Measurements from ENCODE around the gene CRB3.

Gene CRB3

GRCh38 chr19:6491802-6492592, 27.9 kb downstream of the CRB3 start:
- no peak overlapping the region for H3K27ac ChIP-seq
- no peak for TF ChIP-seq CTCF (conservative IDR thresholded peaks at IDR 0.05)

DNA sequence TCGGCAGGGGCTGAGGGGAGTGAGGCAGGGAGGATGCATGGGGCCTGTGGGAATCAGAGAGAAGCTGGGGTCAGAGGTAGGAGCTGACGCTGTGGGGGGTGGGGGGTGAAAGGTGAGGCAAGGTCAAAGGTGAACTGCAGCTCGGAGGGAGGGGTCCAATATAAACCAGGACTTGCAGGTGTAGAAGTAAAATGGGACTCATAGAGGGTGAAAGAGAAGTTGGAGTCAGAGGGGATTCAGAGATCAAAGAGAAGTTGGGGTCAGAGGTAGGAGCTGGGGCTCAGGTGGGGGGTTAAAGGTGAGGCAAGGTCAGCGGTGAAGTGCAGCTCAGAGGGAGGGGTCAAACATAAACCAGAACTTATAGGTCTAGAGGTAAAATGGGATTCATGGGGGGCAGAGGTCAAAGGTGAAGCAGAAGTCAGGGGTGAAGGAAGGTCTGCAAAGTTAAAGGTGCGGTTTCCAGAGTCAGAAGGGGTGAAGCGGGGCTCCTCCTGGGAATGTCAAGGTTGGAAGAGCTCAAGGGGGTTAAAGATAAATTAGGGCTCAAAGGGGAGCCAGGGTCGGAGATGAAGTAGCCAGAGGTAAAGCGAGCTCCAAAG, 30.5 kb downstream of the CRB3 start:
- no peak for TF ChIP-seq CTCF (conservative IDR thresholded peaks at IDR 0.05)

GRCh38 chr19:6495947-6496346, 31.9 kb downstream of the CRB3 start:
- no peak for TF ChIP-seq CTCF (conservative IDR thresholded peaks at IDR 0.05)

More for the DNA sequence above, 30.5 kb downstream of the CRB3 start:
- H3K27ac ChIP-seq, result no peak overlapping the region

GRCh38 chr19:6498294-6499036, 34.4 kb downstream of the CRB3 start:
- TF ChIP-seq CTCF (conservative IDR thresholded peaks at IDR 0.05), result no peak
- no peak overlapping the region for H3K27ac ChIP-seq

More at GRCh38 chr19:6495947-6496346, 31.9 kb downstream of the CRB3 start:
- no peak overlapping the region for H3K27ac ChIP-seq

- no peak for TF ChIP-seq CTCF (conservative IDR thresholded peaks at IDR 0.05)
Measured at GRCh38 chr19:6499052-6499790, 35.1 kb downstream of the CRB3 start.

DNA sequence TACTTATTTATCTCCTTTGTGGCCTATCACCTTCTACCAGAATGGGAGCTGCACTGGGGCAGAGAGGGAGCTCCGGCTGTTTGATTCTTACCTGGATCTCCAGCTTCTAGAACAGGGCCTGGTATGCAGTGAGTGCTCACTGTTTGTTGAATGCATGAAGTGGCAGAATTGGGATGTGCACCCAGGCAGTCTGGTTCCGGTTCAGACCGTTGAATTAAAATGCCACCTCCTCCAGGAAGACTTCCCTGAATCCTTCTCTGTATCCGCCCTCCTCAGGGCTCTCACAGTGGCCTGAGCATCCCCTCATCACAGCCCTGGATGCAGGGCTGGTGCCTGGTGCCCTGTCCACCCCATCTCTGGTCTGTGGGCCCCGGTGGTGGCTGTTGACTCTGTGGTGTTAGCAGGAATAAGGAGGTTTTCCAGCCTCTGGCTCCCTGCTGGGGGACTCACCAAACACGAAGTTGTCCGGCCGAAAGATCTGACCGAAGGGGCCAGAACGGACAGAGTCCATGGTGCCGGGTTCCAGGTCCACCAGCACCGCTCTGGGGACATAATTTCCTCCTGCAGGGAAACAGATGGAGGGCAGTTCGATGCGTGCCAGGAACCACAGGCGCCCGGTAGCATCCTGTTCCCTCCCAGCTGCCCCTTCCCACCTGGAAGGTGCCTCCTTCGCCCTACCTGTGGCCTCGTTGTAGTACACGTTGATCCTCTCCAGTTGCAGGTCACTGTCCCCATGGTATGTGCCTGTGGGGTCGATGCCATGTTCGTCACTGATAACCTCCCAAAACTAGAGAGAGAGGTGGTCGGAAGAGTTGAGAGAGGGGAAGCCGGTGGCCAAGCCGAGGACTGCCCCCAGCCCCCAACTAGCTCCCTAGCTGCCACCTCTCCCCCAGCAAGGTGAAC, 37.0 kb downstream of the CRB3 start:
- H3K27ac ChIP-seq, result no peak overlapping the region
- TF ChIP-seq CTCF (conservative IDR thresholded peaks at IDR 0.05), result no peak

More at GRCh38 chr19:6499052-6499790, 35.1 kb downstream of the CRB3 start:
- H3K27ac ChIP-seq, result no peak overlapping the region
